Hepatocyte (in vitro differentiated cells): Measurements from ENCODE around the gene LDLRAD4. TPM values are rescaled to one million over a fixed set of nuclear protein-coding genes. Genes with fewer than 3 reads are reported as not detected.

ENCODE experiments used
- DNase-seq: peaks from one replicate; pipeline ENCODE4 v3.0.0-alpha.2; 2016; ENCODE audit warnings: low spot score
- H2AFZ ChIP-seq: fragments of 200-600 bp; sonication (generic); 2 replicates; pipeline ENCODE4 v1.6.0; 2016; ENCODE audit warnings: antibody characterized with exemption, mild to moderate bottlenecking
- H3K27ac ChIP-seq: fragments of 200-600 bp; sonication (generic); 2 replicates; pipeline ENCODE4 v1.5.1; 2016; ENCODE audit warnings: mild to moderate bottlenecking
- H3K27me3 ChIP-seq: fragments of 200-600 bp; sonication (generic); 2 replicates; pipeline ENCODE4 v1.6.1; 2016
- H3K36me3 ChIP-seq: fragments of 200-600 bp; sonication (generic); replicated peaks from 2 replicates; pipeline ENCODE4 v1.5.1; 2016; ENCODE audit warnings: low read depth; ENCODE audit not compliant: insufficient read depth
- H3K4me1 ChIP-seq: fragments of 200-600 bp; sonication (generic); 2 replicates; pipeline ENCODE4 v1.5.1; 2016; ENCODE audit warnings: mild to moderate bottlenecking, moderate library complexity; ENCODE audit not compliant: insufficient read depth
- H3K4me2 ChIP-seq: fragments of 200-600 bp; sonication (generic); 2 replicates; pipeline ENCODE4 v1.6.0; 2016
- H3K4me3 ChIP-seq: fragments of 200-600 bp; sonication (generic); 2 replicates; pipeline ENCODE4 v1.5.1; 2016; ENCODE audit warnings: mild to moderate bottlenecking
- H3K79me2 ChIP-seq: fragments of 200-600 bp; sonication (generic); 2 replicates; pipeline ENCODE4 v1.6.0; 2017; ENCODE audit warnings: mild to moderate bottlenecking
- H3K9me2 ChIP-seq: fragments of 200-600 bp; sonication (generic); replicated peaks from 2 replicates; pipeline ENCODE4 v1.6.0; 2017; ENCODE audit warnings: mild to moderate bottlenecking; ENCODE audit not compliant: insufficient read depth
- H3K9me3 ChIP-seq: fragments of 200-600 bp; sonication (generic); 2 replicates; pipeline ENCODE4 v1.5.1; 2016; ENCODE audit warnings: low read depth, mild to moderate bottlenecking
- H4K20me1 ChIP-seq: fragments of 200-600 bp; sonication (generic); 2 replicates; pipeline ENCODE4 v1.6.0; 2016; ENCODE audit warnings: mild to moderate bottlenecking; ENCODE audit not compliant: insufficient read depth, poor library complexity, severe bottlenecking
- EZH2 ChIP-seq: fragments of 200-600 bp; sonication (generic); IDR thresholded peaks from 2 replicates; pipeline ENCODE4 v1.6.1; 2016; ENCODE audit warnings: antibody characterized with exemption, mild to moderate bottlenecking, borderline replicate concordance
- EZH2phosphoT487 ChIP-seq: fragments of 200-600 bp; sonication (generic); IDR thresholded peaks from one replicate; pipeline ENCODE4 v1.6.1; 2018; ENCODE audit warnings: antibody characterized with exemption, mild to moderate bottlenecking, low read depth, moderate library complexity; ENCODE audit not compliant: unreplicated experiment, severe bottlenecking
- WGBS: methylation state at CpG from one replicate; pipeline ENCODE4 v1.1.6; 2016; ENCODE audit warnings: low lambda C conversion rate; ENCODE audit errors: missing lambda C conversion rate; 5-methylcytosine and 5-hydroxymethylcytosine counted together
- polyA plus RNA-seq: library from polyadenylated mRNA; unstranded; fragments of >200 nt; fragmentation: Nextera tagmentation; extraction: Ambion mirVana; gene quantifications from 2 replicates; pipeline ENCODE4 v1.2.1, GENCODE V29; 2016
- total RNA-seq: library from RNA; depleted of rRNA; stranded (reverse); fragments of >200 nt; gene quantifications from 2 replicates; pipeline ENCODE4 v1.2.3, GENCODE V29; 2014
- TF ChIP-seq, protein P1 (sequence below): fragments of 200-600 bp; sonication (generic); IDR thresholded peaks from 2 replicates; pipeline ENCODE4 v1.5.1; 2016; ENCODE audit warnings: antibody characterized with exemption, mild to moderate bottlenecking; ENCODE audit not compliant: poor library complexity

Gene LDLRAD4
- total and polyA plus RNA-seq, 2 experiments from 2014 or later = 15.1 to 29.0 TPM

DNA sequence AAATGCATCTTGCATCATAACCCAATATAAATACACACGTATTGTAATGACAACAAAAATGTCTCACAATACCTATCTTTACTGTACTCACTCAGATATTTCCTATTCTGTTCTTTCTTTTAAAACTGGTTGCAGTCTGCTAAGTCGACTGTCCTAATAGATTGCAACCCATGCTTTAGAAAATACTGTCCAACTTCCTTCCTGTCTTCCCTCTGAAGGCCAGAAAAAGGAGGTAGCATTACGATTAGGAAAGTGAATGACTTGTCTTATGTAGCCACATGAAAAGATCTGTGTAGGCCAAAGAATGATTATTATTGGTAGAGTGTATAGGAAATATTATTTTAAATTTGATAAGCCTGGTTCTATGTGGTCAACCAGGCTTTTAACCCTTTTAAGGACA is 373.7 kb downstream of the LDLRAD4 start:
- H2AFZ ChIP-seq = no peak overlapping the region
- no peaks in the 10 kb centered on the region for H4K20me1 ChIP-seq
- H3K79me2 ChIP-seq = no peaks in the 10 kb centered on the region
- no peak overlapping the region for H3K4me2 ChIP-seq
- peaks cover 14% of the 10 kb centered on the region for H3K9me3 ChIP-seq
- H3K36me3 ChIP-seq = no peaks in the 10 kb centered on the region
- H3K9me2 ChIP-seq = no peaks in the 10 kb centered on the region
- 87% methylated on average over 3 of the region's 3 CpGs for whole genome bisulfite sequencing
- TF ChIP-seq, protein P1, sequence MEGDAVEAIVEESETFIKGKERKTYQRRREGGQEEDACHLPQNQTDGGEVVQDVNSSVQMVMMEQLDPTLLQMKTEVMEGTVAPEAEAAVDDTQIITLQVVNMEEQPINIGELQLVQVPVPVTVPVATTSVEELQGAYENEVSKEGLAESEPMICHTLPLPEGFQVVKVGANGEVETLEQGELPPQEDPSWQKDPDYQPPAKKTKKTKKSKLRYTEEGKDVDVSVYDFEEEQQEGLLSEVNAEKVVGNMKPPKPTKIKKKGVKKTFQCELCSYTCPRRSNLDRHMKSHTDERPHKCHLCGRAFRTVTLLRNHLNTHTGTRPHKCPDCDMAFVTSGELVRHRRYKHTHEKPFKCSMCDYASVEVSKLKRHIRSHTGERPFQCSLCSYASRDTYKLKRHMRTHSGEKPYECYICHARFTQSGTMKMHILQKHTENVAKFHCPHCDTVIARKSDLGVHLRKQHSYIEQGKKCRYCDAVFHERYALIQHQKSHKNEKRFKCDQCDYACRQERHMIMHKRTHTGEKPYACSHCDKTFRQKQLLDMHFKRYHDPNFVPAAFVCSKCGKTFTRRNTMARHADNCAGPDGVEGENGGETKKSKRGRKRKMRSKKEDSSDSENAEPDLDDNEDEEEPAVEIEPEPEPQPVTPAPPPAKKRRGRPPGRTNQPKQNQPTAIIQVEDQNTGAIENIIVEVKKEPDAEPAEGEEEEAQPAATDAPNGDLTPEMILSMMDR = no peak
- no peak for TF ChIP-seq EZH2phosphoT487
- TF ChIP-seq EZH2 = no peak
- DNase-seq = no peak
- no peak overlapping the region for H3K4me3 ChIP-seq
- no peak overlapping the region for H3K27ac ChIP-seq
- no peaks in the 10 kb centered on the region for H3K27me3 ChIP-seq
- no peaks in the 10 kb centered on the region for H3K4me1 ChIP-seq

DNA sequence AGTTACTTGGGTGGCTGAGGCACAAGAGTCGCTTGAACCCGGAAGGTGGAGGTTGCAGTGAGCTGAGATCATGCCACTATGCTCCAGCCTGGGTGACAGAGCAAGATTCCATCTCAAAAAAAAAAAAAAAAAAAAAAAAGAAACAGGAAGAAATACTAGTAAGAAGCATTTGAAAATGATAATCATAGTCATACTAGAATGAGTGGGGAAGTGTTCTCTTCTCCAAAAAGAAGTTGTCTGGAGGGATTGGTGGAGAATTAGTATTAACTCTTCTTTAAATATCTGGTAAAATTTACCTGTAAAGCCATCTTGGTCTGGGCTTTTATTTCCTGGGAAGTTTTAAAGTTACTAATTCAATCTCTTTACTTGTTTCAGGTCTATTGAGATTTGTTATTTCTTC is 376.0 kb downstream of the LDLRAD4 start:
- 96% methylated on average over 2 of the region's 2 CpGs for WGBS

DNA sequence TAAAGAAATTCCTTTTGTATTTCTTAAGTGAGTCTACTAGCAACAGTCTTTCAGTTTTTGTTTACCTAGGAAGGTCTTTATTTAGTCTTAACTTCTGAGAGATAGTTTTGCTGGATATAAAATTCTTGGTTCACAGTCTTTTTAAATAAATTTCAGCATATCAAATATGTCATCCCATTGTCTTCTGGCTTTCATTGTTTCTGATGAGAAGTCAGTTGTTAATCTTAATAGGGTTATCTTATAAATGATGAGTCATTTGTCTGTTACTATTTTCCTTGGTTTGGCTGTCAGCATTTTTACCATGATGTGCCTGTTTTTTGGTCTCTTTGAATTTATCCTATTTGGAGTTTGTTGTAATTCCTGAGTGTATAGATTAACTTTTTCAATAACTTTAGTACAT is 378.5 kb downstream of the LDLRAD4 start:
- no peaks in the 10 kb centered on the region for H4K20me1 ChIP-seq
- peaks cover 26% of the 10 kb centered on the region for H3K9me3 ChIP-seq
- no peak overlapping the region for H2AFZ ChIP-seq
- no peaks in the 10 kb centered on the region for H3K79me2 ChIP-seq
- no peak overlapping the region for H3K4me2 ChIP-seq
- no peaks in the 10 kb centered on the region for H3K4me1 ChIP-seq
- TF ChIP-seq EZH2phosphoT487 (no peak), EZH2 (no peak)
- TF ChIP-seq, protein P1 = no peak
- no peaks in the 10 kb centered on the region for H3K36me3 ChIP-seq
- no peaks in the 10 kb centered on the region for H3K9me2 ChIP-seq
- no peak overlapping the region for H3K4me3 ChIP-seq
- no peak for DNase-seq
- H3K27me3 ChIP-seq = no peaks in the 10 kb centered on the region
- no peak overlapping the region for H3K27ac ChIP-seq

More for the DNA sequence above, 376.0 kb downstream of the LDLRAD4 start:
- DNase-seq = no peak
- Histone ChIP-seq H3K27me3 (no peaks in the 10 kb centered on the region), H3K9me2 (no peaks in the 10 kb centered on the region), H4K20me1 (no peaks in the 10 kb centered on the region), H3K4me3 (no peak overlapping the region), H3K79me2 (no peaks in the 10 kb centered on the region), H3K4me2 (no peak overlapping the region), H2AFZ (no peak overlapping the region), H3K4me1 (no peaks in the 10 kb centered on the region), H3K9me3 (peaks cover 26% of the 10 kb centered on the region), H3K27ac (no peak overlapping the region), H3K36me3 (no peaks in the 10 kb centered on the region)
- TF ChIP-seq EZH2phosphoT487 (no peak), EZH2 (no peak)
- TF ChIP-seq, protein P1 = no peak

DNA sequence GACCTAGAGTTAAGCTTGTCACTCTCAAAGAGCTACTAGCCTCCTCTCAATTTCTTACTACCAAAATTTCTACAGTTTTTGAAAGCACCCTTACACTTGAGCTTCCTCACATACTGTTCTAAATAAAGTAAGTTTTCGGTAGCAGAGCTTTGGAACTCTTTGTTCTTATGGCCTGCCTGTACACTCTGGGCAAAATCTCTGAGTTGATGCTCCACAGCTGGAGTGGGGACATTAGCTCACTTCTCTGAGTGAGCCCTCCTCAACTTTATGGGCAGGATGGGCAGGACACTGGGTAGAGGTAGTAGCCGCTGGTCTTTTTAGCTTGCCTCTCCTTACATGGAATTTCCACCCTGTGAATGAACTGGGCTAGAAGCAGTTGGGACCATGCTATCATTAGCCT is 380.0 kb downstream of the LDLRAD4 start:
- Histone ChIP-seq H2AFZ (no peak overlapping the region), H3K36me3 (no peaks in the 10 kb centered on the region), H3K79me2 (no peaks in the 10 kb centered on the region), H3K4me3 (no peak overlapping the region), H3K27me3 (no peaks in the 10 kb centered on the region), H4K20me1 (no peaks in the 10 kb centered on the region), H3K9me2 (no peaks in the 10 kb centered on the region), H3K9me3 (peaks cover 26% of the 10 kb centered on the region), H3K4me1 (no peaks in the 10 kb centered on the region), H3K27ac (no peak overlapping the region), H3K4me2 (no peak overlapping the region)
- no peak for TF ChIP-seq EZH2
- no peak for TF ChIP-seq EZH2phosphoT487
- TF ChIP-seq, protein P1 = no peak
- 98% methylated on average over 2 of the region's 2 CpGs for WGBS
- DNase-seq = no peak
